WTC11 (cell line): Measurements from ENCODE around the gene MBD3L4. TPM values are rescaled to one million over a fixed set of nuclear protein-coding genes. Genes with fewer than 3 reads are reported as not detected.
"Not testable (repeated sequence)": the region's sequence is repeated elsewhere in the genome, so short reads cannot be mapped to it uniquely, and the experiment has no call there.

Experiments used
- ATAC-seq: fragments of 200-7000 bp; cut with Tn5 transposase; 2 replicates; pipeline ENCODE4 v1.10.0; 2021; ENCODE audit warnings: mild to moderate bottlenecking, moderate library complexity
- CTCF ChIA-PET: fragments of 300-600 bp; sonication (Branson Sonifier 250); formaldehyde crosslinking; loops from one replicate; lab custom pipeline; 2021; ENCODE audit warnings: antibody characterized with exemption; lab: Charles Lee
- POLR2A ChIA-PET: fragments of 350-600 bp; sonication (Branson Sonifier 250); formaldehyde crosslinking; loops from one replicate; lab custom pipeline; 2021; ENCODE audit warnings: antibody characterized with exemption; lab: Charles Lee
- DNase-seq: peaks from one replicate; pipeline ENCODE4 v3.0.0; 2021; ENCODE audit warnings: low spot score
- H3K27ac Mint-ChIP-seq: 2 replicates; pipeline ENCODE4 v1.8.0; 2021; ENCODE audit warnings: mixed read lengths
- H3K27me3 Mint-ChIP-seq: 2 replicates; pipeline ENCODE4 v1.8.0; 2021; ENCODE audit warnings: low read depth, mild to moderate bottlenecking, moderate library complexity, mixed read lengths
- H3K36me3 Mint-ChIP-seq: 2 replicates; pipeline ENCODE4 v1.8.0; 2021; ENCODE audit warnings: mixed read lengths
- H3K4me1 Mint-ChIP-seq: 2 replicates; pipeline ENCODE4 v1.8.0; 2022; ENCODE audit warnings: mixed read lengths
- H3K4me3 Mint-ChIP-seq: 2 replicates; pipeline ENCODE4 v1.8.0; 2021; ENCODE audit warnings: mild to moderate bottlenecking, moderate library complexity, mixed read lengths
- H3K9me3 Mint-ChIP-seq: 2 replicates; pipeline ENCODE4 v1.8.0; 2021; ENCODE audit warnings: mixed read lengths
- total RNA-seq: library from RNA; stranded (reverse); gene quantifications from 3 replicates; pipeline ENCODE4 v1.2.3, GENCODE V29; 2021

Gene MBD3L4
- total RNA-seq, 1 experiment from 2014 or later: not detected

DNA sequence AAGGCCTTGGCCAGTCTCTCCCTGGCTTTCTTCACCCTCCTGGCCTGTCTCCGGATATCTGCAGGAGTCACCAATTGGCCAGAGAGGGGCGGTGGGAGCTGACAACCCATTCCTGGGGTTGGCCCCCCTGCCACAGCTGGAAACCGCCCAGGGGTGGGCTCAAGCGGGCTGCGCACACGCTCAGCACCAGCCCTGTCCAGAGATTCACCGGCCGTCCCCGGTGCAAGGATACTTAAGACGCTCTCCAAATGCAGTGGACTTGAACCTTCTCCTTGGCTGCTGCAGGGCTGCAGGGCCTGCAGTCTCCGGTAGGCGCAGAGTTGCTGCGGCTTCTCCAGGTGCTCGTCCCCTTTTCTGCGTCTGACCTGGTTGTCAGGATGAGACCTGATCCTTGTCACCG, 16.4 kb upstream of the MBD3L4 start:
- DNase-seq, CTCF ChIA-PET, H3K36me3 Mint-ChIP-seq, ATAC-seq, H3K27ac Mint-ChIP-seq, H3K27me3 Mint-ChIP-seq, H3K9me3 Mint-ChIP-seq, POLR2A ChIA-PET, H3K4me3 Mint-ChIP-seq, H3K4me1 Mint-ChIP-seq: not testable (repeated sequence)

DNA sequence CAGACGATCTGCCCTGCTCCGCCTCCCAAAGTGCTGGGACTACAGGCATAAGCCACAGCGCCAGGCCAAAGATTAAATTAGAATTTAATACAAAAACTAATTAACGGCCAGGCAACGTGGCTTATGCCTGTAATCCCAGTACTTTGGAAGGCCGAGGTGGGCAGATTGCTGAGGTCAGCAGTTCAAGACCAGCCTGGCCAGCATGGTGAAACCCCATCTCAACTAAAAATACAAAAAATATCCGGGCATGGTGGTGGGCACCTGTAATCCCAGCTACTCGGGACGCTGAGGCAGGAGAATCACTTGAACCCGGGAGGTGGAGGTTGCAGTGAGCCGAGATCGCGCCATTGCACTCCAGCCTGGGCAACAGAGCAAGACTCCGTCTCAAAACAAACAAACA, 15.7 kb upstream of the MBD3L4 start:
- POLR2A ChIA-PET, H3K4me1 Mint-ChIP-seq, DNase-seq, ATAC-seq, H3K27ac Mint-ChIP-seq, H3K27me3 Mint-ChIP-seq, H3K4me3 Mint-ChIP-seq, CTCF ChIA-PET, H3K9me3 Mint-ChIP-seq, H3K36me3 Mint-ChIP-seq: not testable (repeated sequence)

DNA sequence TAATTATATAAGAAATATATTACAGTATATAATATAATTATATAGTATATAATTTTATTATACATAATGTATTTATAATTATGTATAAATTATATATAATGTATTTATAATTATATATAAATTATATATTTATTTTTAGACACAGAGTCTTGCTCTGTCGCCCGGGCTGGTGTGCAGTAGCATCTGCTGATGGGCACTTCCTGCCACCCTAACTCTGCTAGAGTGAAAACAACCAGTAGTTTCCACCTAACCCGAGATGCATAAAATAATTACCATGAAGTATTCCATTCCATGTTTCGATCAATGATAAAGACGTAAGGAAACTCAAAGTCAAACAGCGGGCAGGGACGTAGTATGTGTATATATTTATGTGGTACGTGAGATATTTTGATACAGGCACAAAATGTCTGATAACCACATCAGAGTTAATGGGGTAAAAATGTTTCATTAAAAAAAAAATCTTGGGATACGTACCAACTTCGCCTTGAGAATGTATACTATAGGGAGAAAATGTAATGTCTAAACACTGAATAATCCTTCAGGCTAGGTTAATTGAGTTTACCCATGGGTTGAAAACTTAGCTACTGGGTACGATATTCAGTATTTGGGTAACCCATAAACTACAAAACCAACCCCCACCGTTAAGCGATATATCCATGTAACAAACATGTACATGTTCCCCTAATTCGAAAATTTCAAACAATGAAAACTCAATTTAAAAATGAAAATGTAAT, 14.8 kb upstream of the MBD3L4 start:
- H3K4me3 Mint-ChIP-seq, H3K9me3 Mint-ChIP-seq, H3K27ac Mint-ChIP-seq, H3K4me1 Mint-ChIP-seq, CTCF ChIA-PET, ATAC-seq, POLR2A ChIA-PET, DNase-seq, H3K27me3 Mint-ChIP-seq, H3K36me3 Mint-ChIP-seq: not testable (repeated sequence)

DNA sequence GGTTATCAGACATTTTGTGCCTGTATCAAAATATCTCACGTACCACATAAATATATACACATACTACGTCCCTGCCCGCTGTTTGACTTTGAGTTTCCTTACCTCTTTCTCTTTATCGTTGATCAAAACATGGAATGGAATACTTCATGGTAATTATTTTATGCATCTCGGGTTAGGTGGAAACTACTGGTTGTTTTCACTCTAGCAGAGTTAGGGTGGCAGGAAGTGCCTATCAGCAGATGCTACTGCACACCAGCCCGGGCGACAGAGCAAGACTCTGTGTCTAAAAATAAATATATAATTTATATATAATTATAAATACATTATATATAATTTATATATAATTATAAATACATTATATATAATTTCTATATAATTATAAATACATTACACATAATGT, 12.9 kb upstream of the MBD3L4 start:
- H3K36me3 Mint-ChIP-seq, H3K9me3 Mint-ChIP-seq, H3K4me1 Mint-ChIP-seq, POLR2A ChIA-PET, H3K27me3 Mint-ChIP-seq, ATAC-seq, H3K4me3 Mint-ChIP-seq, DNase-seq, H3K27ac Mint-ChIP-seq, CTCF ChIA-PET: not testable (repeated sequence)

DNA sequence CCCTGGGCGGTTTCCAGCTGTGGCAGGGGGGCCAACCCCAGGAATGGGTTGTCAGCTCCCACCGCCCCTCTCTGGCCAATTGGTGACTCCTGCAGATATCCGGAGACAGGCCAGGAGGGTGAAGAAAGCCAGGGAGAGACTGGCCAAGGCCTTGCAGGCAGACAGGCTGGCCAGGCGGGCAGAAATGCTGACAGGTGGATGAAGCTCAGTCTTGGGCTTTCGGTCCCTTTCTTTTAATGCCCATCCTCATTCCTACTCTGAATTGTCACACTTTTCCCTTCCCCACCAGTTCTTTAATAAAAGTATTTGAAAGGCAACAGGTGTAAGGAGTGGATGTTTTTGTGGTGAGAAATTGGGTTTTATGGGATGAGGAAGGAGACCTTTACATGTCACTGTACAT, 11.4 kb upstream of the MBD3L4 start:
- POLR2A ChIA-PET, H3K4me1 Mint-ChIP-seq, H3K36me3 Mint-ChIP-seq, H3K4me3 Mint-ChIP-seq, ATAC-seq, H3K27me3 Mint-ChIP-seq, H3K27ac Mint-ChIP-seq, DNase-seq, H3K9me3 Mint-ChIP-seq, CTCF ChIA-PET: not testable (repeated sequence)

DNA sequence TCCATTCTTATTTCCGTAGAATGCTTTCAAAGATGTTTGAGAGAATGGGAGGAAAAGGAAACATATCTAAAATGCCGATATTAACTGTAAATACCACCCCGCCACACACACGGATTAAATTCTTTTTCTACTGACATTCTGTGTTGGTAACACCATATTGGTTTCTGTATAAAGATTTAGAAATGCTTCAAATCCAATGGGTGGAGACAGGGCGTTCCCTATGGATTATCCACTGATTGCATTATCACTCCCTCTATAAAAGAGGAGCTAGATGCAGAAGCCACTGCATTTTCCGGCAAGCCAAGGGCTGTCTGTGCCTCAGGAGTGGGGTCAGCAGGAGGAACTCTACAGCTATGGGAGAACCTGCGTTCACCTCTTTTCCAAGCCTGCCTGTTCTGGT, 9.0 kb upstream of the MBD3L4 start, which contains the start of gene MBD3L2:
Gene MBD3L2 (plus strand): TSS at position 301 of the 400 bp plus-strand sequence. CDS start 53 bp downstream, at position 354.
- DNase-seq, H3K27ac Mint-ChIP-seq, POLR2A ChIA-PET, CTCF ChIA-PET, H3K4me1 Mint-ChIP-seq, ATAC-seq, H3K27me3 Mint-ChIP-seq, H3K9me3 Mint-ChIP-seq, H3K4me3 Mint-ChIP-seq, H3K36me3 Mint-ChIP-seq: not testable (repeated sequence)

DNA sequence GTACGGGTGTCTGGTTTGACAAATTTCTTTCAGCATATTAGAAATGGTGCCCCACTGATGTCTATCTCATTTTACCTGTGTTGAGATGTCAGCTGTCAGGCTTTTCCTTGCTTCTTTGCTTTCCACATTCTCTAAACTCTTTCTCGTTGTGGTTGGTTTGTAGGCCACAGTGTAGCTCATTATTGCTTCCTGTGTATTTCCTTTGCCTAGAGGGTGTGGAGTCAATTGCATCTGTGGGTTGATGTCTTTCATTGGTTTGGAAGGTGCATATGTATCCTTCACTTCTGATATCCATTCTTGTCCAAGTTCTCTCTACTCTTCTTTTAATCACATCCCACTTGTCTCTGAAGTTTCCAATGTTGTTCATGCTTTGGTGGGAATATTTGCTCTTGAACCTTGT, 1.6 kb upstream of the MBD3L4 start:
- H3K36me3 Mint-ChIP-seq, H3K27me3 Mint-ChIP-seq, ATAC-seq, H3K4me1 Mint-ChIP-seq, H3K4me3 Mint-ChIP-seq, H3K27ac Mint-ChIP-seq, CTCF ChIA-PET, POLR2A ChIA-PET, H3K9me3 Mint-ChIP-seq, DNase-seq: not testable (repeated sequence)

DNA sequence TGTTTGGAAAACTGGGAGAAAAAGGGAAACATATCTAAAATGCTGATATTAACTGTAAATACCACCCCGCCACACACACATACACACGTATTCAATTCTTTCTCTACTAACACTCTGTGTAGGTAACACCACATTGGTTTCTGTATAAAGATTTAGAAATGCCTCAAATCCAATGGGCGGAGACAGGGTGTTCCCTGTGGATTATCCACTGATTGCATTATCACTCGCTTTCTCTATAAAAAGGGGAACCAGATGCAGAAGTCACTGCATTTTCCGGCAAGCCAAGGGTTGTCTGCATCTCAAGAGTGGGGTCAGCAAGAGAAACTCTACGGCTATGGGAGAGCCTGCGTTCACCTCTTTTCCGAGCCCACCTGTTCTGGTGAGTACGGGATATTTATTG, 9.7 kb downstream of the MBD3L4 start, which contains the start of gene MBD3L5:
Gene MBD3L5 (plus strand): TSS at position 301 of the 400 bp plus-strand sequence. CDS start 34 bp downstream, at position 335.
- DNase-seq, CTCF ChIA-PET, H3K4me1 Mint-ChIP-seq, H3K9me3 Mint-ChIP-seq, H3K4me3 Mint-ChIP-seq, H3K27ac Mint-ChIP-seq, ATAC-seq, H3K36me3 Mint-ChIP-seq, H3K27me3 Mint-ChIP-seq, POLR2A ChIA-PET: not testable (repeated sequence)

DNA sequence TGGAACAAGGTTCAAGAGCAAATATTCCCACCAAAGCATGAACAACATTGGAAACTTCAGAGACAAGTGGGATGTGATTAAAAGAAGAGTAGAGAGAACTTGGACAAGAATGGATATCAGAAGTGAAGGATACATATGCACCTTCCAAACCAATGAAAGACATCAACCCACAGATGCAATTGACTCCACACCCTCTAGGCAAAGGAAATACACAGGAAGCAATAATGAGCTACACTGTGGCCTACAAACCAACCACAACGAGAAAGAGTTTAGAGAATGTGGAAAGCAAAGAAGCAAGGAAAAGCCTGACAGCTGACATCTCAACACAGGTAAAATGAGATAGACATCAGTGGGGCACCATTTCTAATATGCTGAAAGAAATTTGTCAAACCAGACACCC, 11.2 kb downstream of the MBD3L4 start:
- ATAC-seq, H3K9me3 Mint-ChIP-seq, H3K4me1 Mint-ChIP-seq, DNase-seq, H3K4me3 Mint-ChIP-seq, H3K27me3 Mint-ChIP-seq, H3K27ac Mint-ChIP-seq, CTCF ChIA-PET, POLR2A ChIA-PET, H3K36me3 Mint-ChIP-seq: not testable (repeated sequence)

DNA sequence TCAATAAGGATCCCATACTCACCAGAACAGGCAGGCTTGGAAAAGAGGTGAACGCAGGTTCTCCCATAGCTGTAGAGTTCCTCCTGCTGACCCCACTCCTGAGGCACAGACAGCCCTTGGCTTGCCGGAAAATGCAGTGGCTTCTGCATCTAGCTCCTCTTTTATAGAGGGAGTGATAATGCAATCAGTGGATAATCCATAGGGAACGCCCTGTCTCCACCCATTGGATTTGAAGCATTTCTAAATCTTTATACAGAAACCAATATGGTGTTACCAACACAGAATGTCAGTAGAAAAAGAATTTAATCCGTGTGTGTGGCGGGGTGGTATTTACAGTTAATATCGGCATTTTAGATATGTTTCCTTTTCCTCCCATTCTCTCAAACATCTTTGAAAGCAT, 18.6 kb downstream of the MBD3L4 start, which contains the start of gene MBD3L2B:
Gene MBD3L2B (minus strand): TSS at position 101 of the 400 bp plus-strand sequence. CDS start 34 bp downstream, at position 67.
- H3K27me3 Mint-ChIP-seq, DNase-seq, CTCF ChIA-PET, ATAC-seq, H3K4me1 Mint-ChIP-seq, H3K4me3 Mint-ChIP-seq, H3K27ac Mint-ChIP-seq, POLR2A ChIA-PET: not testable (repeated sequence)
- Mint-ChIP-seq H3K9me3 (peaks cover 14% of the 10 kb centered on the region), H3K36me3 (peaks cover 13% of the 10 kb centered on the region)
